Right forelimb (tissue), 1 donor: ENCODE data around the gene DHRS12.

Source experiments
- DNase-seq: peaks from one replicate; pipeline ENCODE4 v3.0.0-alpha.2; 2018

Gene DHRS12

GRCh38 chr13:51719394-51719793, 84.6 kb downstream of the DHRS12 start:
- no peak for DNase-seq
